HPDE6-E6E7 (cell line): ENCODE data around the gene TEX53.

Source experiments
- DNase-seq: peaks from one replicate; pipeline ENCODE4 v3.0.0; 2011; ENCODE audit warnings: missing footprints; ENCODE audit errors: extremely low spot score

Gene TEX53

DNA sequence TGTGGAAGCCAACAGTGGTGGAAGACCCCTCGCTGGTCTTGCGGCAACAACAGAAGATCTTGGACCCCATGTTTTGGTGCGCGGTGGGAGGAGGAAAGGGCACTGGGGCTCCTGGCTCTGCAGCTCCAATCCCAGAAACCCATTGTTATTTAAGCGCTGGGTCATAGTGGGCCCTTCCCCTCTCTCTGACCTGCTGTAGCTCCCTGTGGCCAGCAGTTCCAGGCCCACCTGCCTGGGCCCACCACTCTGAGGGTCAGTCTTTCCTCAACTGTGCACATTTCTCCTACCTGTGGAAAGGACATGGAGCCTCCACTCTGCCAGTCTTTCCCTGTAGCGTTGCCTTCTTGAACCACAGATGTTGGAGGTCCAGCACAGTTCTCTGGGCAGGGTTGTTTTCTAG, at the start of gene TEX53:
Gene TEX53 (minus strand): TSS at position 101 of the 400 bp plus-strand sequence. CDS start 31 bp downstream, at position 70.
- DNase-seq, result no peak

- no peak for DNase-seq
Observed at GRCh38 chr9:114706711-114707110, 49.1 kb upstream of the TEX53 start.

- DNase-seq, result no peak
Observed at GRCh38 chr9:114701988-114702387, 44.4 kb upstream of the TEX53 start.

DNA sequence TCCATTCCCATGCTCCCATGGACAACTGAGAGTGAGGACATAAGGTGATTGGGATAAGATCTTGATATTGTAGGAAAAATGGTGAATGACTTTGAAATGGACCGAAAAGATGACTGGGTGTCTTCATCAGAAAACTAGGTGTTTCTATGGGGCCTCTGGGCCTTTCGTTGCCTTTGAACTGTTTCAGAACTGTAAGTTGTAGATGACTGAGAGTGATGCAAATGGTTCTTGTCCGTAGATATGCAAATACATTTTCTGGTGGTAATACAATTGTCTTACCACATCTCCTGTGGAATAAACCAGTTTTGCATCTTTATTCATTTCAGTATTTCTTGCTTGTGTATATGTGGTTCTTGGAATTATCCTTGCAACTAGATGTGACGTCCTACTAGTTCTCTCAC, 40.3 kb upstream of the TEX53 start:
- no peak for DNase-seq

DNA sequence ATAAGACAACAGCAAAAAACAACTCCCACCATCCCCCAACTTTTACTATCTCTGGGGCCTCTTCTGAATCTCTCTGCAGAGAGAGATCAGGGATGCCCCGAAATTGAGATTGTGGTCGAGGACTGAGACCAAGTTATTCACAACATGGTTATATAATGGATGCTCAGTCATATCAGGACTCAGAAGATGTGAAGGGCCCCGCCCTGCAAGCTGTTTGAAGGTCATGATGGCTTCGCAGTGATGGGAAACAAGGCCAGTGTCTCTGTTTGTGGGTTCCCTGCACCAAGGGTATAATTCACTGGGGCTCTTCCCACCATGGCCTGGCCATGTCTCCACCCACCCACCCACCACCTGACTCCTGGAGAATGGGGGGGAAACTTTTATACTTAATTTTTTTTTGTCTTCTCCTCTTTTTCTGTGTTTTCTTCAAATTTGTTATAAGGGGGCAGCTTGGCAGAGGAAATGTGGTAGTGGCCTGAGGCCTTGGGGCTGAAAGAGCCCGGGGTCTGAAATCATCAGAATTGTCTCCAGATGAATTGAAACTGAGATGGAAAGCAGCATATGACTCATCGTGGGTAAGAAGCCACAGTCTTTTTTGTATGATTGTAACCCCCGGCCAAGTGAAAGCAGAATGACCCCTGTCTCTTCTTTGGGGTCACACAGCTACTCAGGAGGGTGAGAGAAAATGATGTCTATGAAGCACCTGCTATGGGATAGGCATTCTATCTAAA, 39.4 kb upstream of the TEX53 start:
- no peak for DNase-seq

DNA sequence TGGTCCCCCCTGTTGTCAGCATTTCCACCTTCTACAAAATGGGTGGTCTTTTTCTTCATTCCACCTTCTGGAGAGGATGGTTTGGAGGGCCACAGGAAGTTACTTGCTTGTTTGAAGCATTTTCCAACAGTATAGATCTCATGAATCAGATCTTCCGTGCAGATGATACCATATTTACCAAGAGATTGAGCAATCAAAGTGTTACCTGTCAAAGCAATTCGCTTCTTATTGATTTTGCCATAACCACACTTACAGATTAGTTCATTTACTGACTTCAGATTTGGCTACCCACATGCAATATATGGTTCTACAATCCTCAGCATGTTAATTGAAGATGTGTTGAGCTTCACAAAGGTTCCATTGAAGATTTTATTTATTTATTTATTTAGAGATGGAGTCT, 38.3 kb upstream of the TEX53 start:
- no peak for DNase-seq

DNA sequence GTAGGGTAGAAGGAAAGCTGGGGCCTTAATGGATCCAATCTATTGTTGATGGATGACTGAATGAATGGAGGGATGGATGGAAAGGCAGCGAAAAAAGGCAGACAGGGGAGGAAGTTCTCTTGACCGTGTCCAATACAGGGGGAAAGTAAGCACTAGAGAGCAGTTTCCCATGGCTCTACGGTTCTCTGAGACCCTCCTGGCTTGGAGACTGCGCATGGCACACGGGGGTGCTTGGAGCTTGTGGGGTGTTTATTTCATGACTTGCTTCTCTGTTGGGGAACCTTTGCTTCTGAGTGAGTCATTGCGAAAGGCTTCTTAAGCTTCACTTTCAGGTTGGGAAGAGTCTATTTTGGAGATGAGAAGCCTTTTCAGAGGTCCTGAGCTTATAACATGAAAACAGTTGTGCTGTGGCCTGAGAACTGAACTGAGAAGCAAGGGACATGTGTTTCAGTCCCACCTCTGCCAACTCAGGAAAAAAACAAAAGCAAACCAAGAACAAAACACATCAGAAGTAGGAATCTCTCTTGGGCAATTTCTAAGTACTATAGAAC, 37.2 kb upstream of the TEX53 start:
- DNase-seq, result no peak

DNA sequence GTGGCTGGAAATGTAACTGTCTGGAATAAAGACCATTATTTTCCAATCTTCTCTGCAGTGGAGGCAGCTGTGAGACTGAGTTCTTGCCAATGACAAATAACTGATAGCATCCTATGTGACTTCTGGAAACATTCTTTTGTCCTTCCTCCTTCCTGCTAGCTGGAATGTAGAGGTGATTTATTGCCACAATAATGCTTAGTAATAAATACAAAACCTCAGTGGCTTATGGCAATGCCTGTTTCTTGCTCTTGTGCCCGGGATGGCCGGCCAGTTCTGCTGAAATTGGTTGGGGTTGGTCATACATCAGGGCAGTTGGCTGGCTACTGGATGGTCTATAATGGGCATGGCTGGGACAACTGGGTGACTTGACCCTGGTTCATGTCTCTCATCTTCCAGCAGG, 36.5 kb upstream of the TEX53 start:
- DNase-seq, result no peak

DNA sequence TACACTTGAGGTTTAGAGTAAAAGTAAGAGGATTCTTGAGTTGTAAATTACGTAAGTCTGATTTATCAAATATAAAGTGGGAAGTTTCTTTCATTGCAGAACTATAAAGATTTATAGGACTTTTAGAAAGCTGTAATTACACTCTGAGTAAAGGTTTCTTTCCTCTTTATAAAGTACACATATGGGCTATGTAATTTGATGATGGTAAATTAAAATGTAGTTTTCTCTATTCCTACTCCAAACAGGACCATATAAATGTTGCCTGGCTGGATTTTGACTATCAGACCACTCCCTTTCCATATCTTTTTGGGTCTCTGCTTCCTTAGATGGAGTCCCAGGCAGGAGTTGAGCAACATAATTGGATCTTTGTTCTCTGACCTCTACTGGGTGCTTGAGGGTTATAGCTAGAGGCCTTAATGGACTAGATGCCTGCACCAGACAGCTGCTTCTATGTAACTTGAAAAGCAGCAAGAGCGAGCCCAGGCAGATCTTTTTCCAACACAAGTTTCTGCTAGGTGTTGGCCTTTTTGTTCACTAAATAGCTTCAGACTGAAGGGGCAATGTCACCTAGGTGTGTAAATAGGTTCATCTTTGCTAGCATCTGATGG, 35.7 kb upstream of the TEX53 start:
- DNase-seq, result no peak

DNA sequence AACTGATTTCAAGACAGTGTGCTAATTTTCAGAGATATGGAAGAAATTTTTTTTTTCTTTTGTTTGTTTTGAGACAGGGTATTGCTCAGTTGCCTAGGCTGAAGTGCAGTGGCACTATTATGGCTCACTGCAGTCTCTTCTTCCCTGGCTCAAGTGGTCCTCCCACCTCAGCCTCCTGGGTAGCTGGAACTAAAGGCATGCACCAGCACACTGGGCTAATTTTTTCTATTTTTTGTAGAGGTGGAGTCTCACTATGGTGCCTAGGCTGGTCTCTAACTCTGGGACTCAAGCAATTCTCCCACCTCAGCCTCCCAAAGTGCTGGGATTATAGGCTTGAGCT, 34.3 kb upstream of the TEX53 start:
- DNase-seq, result no peak

GRCh38 chr9:114691046-114691955, 33.7 kb upstream of the TEX53 start:
- DNase-seq, result peak; percentile 81

GRCh38 chr9:114690308-114690707, 32.7 kb upstream of the TEX53 start:
- DNase-seq, result no peak

GRCh38 chr9:114689813-114690212, 32.2 kb upstream of the TEX53 start:
- DNase-seq, result no peak

DNA sequence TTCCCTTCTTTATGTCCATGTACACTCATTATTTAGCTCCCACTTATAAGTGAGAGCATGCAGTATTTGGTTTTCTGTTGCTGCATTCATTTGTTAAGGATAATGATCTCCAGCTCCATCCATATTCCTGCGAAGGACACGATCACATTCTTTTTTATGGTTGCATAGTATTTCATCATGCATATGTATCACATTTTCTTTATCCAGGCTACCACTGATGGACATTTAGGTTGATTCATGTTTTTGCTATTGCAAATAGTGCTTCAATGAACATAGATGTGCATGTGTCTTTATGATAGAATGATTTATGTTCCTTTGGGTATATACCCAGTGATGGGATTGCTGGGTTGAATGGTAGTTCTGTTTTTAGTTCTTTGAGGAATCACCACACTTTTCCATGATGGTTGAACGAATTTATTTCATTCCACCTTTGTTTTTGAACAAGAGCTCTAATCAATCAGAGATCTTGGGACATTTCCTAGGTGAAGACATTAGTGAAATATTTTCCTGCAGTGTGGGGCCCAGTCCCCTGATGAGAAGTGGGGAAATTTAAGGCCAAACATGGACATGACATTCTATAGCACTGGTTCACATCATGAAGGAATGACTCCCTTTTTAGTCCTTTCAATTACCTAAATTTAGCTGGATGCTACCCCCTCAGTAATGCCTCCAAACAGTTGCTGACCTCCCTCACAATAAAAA, 31.5 kb upstream of the TEX53 start:
- no peak for DNase-seq

GRCh38 chr9:114688379-114688778, 30.8 kb upstream of the TEX53 start:
- DNase-seq, result no peak

GRCh38 chr9:114687034-114687433, 29.4 kb upstream of the TEX53 start:
- no peak for DNase-seq

- DNase-seq, result no peak
Observed at GRCh38 chr9:114685951-114686350, 28.3 kb upstream of the TEX53 start.

DNA sequence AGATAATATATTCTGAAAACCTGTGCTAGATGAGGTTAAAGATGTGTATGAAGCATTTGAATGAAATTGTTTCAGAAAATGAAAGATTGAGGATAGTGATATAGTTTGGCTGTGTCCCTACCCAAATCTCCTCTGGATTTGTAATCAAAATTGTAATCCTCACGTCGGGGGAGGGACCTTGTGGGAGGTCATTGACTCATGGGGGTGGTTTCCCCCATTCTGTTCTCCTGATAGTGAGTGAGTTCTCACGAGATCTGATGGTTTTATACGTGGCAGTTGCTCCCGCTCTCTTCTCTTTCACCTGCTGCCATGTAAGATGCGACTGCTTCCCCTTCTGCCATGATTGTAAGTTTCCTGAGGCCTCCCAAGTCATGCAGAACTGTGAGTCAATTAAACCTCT, 26.4 kb upstream of the TEX53 start:
- no peak for DNase-seq

- DNase-seq, result no peak
Observed at GRCh38 chr9:114682846-114683245, 25.2 kb upstream of the TEX53 start.

GRCh38 chr9:114681594-114682332, 24.2 kb upstream of the TEX53 start, which contains the start of gene TEX48:
TEX48 (minus strand) TSS chr9:114682192; CDS start chr9:114671723, 10,469 bp downstream.
- DNase-seq, result peak; percentile 63
